Fibroblast of pulmonary artery (primary cell): ENCODE results near the gene CACNA1F.

Source experiments
- DNase-seq: peaks from one replicate; pipeline ENCODE4 v3.0.0-alpha.2; 2010; ENCODE audit warnings: low read depth
- H3K4me3 ChIP-seq: replicated peaks from 2 replicates; pipeline ENCODE4 v1.5.1; 2011; ENCODE audit warnings: low read depth, mild to moderate bottlenecking, control low read depth, low read length, moderate library complexity
- CTCF ChIP-seq: IDR thresholded peaks from 2 replicates; pipeline ENCODE4 v1.5.1; 2011; ENCODE audit warnings: mild to moderate bottlenecking, control low read depth, low read length, inconsistent platforms; ENCODE audit errors: missing control alignments

Gene CACNA1F

GRCh38 chrX:49203536-49203935 is 29.6 kb downstream of the CACNA1F start:
- no peak for DNase-seq
- no peak for TF ChIP-seq CTCF
- H3K4me3 ChIP-seq, result no peak overlapping the region

DNA sequence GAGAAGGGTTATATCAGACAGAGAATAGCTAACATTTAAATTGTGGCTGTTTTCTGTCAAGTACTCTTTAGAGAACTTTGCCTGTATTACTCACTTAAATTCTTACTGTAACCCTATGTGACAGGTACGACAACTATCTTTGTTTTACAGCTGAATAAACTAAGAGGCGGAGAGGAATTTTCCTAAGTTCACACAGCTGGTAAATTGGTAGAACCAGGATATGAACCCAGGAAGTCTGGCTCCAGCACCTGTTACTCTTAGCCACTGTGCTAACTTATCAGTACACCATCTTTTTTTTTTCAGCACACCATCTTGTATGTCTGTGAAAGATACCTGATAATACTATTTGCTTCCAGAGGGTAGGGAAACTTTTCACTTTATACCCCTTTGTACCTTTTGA is 31.1 kb downstream of the CACNA1F start:
- DNase-seq, result no peak
- no peak for TF ChIP-seq CTCF
- H3K4me3 ChIP-seq, result no peak overlapping the region

GRCh38 chrX:49199906-49200771 is 33.0 kb downstream of the CACNA1F start, which contains the start of gene SYP:
Gene SYP, minus strand, starts transcription at chrX:49200193. Its CDS starts 7 bp downstream, at chrX:49200186.
- H3K4me3 ChIP-seq, result peak within 1 kb of the TSS; percentile 25
- TF ChIP-seq CTCF, result no peak
- DNase-seq, result peak; percentile 88

GRCh38 chrX:49199315-49199595 is 33.9 kb downstream of the CACNA1F start:
- no peak overlapping the region for H3K4me3 ChIP-seq
- no peak for TF ChIP-seq CTCF
- DNase-seq, result no peak

DNA sequence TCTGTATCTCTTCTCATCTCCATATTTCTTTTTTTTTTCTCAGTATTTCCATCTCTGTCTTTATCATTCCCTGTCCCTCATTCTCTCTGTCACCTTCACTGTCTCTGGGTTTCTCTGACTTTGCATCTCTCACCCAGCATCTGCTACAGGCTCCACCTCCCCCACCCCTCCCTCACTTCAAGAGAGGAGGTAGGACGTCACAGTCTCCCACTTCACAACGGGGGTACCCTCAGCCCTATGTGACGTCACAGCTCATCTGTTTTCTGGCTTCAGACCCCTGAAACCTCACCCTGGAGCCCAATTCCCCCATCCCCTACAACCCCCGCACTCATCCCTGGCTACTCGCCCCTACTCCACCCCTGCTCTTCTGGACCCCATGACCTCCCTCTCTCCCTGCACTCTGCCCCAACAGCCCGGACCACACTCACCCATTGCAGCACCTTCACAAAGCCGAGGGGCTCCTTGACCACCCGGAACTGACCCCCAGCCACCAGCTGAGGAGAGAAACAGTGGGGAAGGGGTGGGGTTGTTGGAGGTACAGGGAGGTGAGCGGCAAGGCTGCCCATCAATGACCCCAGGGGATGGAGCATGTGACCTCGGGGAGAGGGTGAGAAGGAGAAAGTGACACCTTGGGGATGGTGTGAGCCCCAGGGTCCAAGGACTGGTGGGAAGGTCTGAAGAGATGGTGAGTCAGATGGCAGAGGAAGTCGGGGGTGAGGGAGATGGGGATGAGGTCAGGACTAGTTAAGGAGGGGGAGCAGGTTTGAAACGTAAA is 34.4 kb downstream of the CACNA1F start:
- no peak for TF ChIP-seq CTCF
- H3K4me3 ChIP-seq, result no peak overlapping the region
- no peak for DNase-seq

DNA sequence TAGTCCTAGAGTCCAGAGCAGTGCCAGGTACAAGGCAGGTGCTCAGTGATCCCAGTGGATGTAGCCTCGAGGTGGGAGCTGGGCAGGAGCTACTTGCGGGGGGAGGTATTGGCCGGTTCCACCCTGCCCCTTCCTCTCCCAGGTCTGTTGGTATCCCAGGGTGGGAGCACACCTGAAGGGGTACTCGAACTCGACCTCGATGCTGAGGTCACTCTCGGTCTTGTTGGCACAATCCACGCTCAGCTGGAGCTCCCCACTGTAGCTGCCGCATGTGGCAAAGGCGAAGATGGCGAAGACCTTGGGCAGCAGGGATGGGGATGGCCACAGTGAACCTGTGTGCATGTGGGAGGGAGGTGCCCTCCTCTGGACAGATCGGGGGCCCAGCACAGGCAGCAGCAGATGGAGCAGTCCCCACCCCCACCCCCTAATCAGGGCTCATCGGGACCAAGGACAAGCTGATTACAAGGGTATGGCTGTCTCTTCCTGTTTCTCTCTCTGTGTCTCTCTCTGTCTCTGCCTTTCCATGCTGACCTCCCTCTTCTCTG is 35.5 kb downstream of the CACNA1F start:
- no peak for TF ChIP-seq CTCF
- DNase-seq, result no peak
- no peak overlapping the region for H3K4me3 ChIP-seq
